Coronary artery (tissue), 2 donors: Measurements from ENCODE around the gene HOXA10.
A peak's percentile ranks its signal among the peaks of the same experiment; 100 is the strongest.

Experiments used
- DNase-seq: peaks from one replicate; pipeline ENCODE4 v3.0.0-alpha.2; 2017; ENCODE audit warnings: low spot score
- H3K27ac ChIP-seq, 2 donors: fragments of 200-600 bp; sonication (generic); one replicate each; pipeline ENCODE4 v1.5.1; 2016 to 2019
- H3K4me3 ChIP-seq: fragments of 200-600 bp; sonication (generic); 2 replicates; pipeline ENCODE4 v1.5.1; 2016; ENCODE audit warnings: mild to moderate bottlenecking, moderate library complexity
- TF ChIP-seq, protein P1 (sequence below): fragments of 200-600 bp; sonication (generic); IDR thresholded peaks from one replicate; pipeline ENCODE4 v1.5.1; 2019; ENCODE audit warnings: antibody characterized with exemption

Gene HOXA10

DNA sequence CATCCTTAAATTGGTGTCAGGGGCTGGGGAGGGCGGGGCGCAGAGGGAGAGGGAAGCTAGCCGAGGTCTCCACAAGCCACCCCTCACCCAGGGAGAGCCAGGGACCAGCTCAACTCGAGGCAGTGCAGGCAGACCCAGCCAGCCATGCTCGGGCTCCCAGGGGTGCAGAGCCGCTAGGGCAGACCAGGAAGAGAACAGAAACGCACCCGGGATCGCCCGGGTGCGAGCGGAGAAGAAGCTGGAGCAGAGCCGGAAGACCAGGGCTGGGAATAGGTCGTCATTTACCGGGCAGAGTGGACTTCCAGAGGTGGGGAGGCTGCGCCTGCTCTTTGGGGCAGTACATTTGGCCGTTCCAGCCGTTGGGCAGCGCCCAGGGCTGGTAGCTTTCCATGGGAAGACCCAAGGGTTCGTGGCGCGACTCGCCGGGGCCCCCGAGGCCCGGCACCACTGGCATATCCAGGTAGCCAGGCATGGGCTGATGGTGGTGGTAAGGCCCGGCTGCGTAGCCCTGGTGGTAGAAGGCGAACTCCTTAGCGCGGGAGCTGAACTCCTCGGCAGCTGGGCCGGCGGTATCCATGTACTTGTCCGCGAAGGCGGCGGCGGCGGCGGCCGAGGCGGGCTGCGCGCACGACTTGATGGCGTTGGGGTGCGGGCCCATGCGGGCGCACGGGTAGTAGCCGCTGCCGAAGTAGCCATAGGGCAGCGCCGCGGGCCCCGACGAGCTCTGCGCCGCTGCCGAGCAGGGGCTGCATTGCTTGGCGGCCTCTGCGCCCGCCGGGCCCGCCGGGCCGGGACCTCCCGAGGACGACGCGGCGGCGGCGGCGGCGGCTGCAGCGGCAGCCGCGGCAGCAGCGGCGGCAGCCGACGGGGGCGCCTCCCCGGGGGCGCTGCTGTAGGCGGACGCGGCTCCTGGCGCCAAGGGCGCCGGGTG, 25.0 kb upstream of the HOXA10 start:
- Histone ChIP-seq H3K4me3 (peak overlapping the region; percentile 65), H3K27ac (no peak overlapping the region)
- TF ChIP-seq, protein P1, sequence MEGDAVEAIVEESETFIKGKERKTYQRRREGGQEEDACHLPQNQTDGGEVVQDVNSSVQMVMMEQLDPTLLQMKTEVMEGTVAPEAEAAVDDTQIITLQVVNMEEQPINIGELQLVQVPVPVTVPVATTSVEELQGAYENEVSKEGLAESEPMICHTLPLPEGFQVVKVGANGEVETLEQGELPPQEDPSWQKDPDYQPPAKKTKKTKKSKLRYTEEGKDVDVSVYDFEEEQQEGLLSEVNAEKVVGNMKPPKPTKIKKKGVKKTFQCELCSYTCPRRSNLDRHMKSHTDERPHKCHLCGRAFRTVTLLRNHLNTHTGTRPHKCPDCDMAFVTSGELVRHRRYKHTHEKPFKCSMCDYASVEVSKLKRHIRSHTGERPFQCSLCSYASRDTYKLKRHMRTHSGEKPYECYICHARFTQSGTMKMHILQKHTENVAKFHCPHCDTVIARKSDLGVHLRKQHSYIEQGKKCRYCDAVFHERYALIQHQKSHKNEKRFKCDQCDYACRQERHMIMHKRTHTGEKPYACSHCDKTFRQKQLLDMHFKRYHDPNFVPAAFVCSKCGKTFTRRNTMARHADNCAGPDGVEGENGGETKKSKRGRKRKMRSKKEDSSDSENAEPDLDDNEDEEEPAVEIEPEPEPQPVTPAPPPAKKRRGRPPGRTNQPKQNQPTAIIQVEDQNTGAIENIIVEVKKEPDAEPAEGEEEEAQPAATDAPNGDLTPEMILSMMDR: no peak
- DNase-seq: peak; percentile 66

DNA sequence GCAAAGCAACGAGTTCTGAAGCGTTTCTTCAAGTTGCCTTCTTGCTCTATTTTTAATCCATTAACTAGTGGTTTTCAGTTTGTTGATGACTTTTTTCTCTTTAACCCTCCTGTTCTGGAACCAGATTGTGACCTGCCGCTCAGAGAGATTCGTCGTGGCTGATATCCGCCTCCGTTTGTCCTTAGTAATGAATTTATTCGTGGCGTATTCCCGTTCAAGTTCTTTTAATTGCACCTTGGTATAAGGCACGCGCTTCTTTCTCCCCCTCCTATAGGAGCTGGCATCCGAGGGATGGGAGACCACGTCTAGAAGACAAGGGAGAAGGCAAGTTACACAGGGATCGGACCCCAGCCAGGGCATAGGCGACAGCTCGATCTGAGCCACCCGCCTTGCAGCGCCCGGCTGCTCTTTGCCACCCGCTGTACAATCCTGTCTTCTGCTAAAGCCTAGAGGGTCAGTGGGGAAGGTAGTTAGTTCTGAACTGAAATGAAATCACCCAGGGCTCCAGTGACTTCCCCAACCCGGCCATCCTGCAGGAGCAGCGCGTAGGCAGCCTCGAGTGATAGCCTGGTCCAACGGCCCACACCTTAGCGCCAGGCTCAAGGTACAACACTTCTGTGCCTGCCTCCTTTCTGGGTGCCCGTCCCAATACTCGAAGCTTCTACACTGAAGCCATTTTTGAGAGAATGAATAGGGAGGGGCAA, 24.2 kb upstream of the HOXA10 start:
- no peak overlapping the region for H3K4me3 ChIP-seq
- no peak overlapping the region for H3K27ac ChIP-seq
- TF ChIP-seq, protein P1: no peak
- DNase-seq: peak; percentile 60

DNA sequence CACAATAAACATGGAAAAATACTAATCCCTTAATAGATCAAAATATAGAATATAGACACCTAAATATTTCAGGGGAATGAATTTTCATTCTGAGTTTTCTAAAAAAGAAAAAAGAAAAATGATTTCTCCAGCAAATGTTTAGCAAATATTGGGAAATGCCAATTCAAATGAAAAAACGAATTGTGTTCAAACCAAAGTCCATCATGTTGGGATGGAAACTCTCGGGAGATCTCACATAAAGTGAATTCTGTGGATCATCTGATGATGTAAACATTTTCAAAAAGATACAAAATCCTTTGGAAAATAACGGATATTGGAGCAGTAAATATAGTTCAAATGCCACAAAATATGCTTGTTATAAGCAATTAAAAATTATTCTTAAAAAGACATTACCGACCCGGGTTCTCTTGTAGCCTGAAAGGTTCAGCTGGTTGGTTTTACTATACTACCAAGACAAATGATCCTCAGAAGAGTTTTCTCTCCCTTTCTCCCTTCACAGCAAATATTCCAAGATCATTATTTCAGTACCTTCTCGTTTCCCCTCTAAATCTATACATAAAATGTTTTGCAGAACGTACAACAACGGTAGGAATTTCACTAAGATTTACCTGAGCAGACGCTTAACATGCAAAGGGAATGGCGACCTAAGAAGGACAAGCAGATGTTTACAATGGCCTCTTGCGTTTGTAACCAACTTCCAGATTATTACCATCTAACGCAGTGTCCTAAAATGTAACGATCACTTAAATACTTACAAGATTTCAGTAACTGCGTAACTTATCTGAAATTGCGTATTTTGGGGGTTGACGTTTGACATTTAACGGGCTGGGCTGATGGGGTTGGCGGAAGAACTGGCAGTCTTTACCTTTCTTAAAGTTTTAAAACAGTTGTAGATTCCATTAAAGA, 23.3 kb upstream of the HOXA10 start:
- DNase-seq: no peak
- no peak overlapping the region for H3K4me3 ChIP-seq
- H3K27ac ChIP-seq: no peak overlapping the region
- TF ChIP-seq, protein P1: no peak

DNA sequence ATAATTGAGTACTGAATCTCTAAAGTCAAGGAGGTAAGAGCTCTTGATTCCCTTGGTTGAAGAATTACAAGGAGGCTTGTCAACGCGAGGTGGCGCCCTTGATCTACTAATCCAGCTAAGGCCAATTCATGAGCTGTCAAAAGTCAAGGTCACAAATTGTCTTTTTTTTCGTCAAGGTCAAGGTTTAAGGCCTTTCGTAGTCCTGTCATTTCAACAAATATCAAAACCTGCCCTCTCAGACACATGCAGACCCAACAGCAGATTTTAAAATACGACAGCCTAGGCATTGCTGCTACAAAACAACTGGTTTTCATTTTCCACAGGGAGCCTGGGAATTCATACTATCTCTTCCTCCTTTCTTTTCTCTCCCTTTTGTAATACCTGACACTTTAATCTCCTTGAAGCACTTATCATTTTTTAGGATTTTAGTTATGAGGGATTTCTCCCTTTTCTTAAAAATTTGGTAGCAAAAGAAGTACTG, 22.2 kb upstream of the HOXA10 start:
- peak; percentile 77 for DNase-seq
- TF ChIP-seq, protein P1: peak; percentile 53
- Histone ChIP-seq H3K27ac (no peak overlapping the region), H3K4me3 (no peak overlapping the region)

DNA sequence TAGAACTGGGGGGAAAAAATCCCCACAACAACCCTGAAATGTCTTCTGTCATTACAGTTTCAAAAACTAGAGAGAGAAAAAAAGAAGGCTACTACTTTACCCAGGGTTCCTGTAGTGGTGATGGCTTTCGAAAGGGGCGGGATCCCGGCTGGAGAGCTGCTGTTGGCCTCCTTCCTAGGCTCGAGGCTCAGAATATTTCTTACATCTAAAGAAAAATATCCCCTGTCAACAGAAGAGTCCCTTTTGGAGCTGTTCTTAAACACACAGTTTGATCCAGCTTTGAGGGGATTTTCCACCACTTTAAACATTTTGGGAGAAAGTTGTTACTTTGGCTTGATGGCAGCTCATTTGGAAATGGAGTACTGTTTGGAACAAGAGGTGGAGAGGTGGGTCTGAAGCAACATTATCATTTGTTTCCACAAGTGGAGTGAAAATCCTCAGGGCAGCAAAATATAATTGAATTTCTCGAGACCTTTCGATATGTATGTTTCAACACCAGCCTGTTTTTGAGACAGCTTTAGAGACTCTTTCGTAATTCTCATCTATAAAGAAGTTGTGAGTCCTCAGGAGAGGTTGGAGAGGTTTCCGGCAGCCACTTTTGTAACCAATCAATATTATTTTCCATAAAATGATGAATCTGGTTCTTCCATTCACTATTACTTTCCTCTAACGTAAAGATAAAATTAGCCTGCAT, 20.7 kb upstream of the HOXA10 start:
- Histone ChIP-seq H3K4me3 (no peak overlapping the region), H3K27ac (no peak overlapping the region)
- peak; percentile 1 for DNase-seq
- TF ChIP-seq, protein P1: no peak

DNA sequence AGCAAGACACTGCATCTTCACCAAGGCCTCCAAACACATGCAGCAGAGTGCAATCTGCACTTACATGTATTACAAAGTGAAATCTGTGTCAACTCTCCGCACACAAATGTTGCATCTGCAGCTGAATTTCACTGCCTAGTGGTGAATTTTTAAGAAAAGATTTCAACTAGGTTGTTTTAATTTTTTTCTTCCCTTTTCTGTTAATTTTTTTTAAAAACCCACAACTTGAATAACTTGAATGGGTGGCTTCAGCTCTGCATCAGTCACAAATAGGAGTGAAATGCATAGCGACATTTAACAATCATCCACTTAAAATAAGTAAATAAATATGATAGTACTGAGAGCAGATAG, 19.9 kb upstream of the HOXA10 start:
- H3K4me3 ChIP-seq: no peak overlapping the region
- no peak overlapping the region for H3K27ac ChIP-seq
- TF ChIP-seq, protein P1: no peak
- no peak for DNase-seq
